Measurements from ENCODE around the gene RABGAP1.

The RABGAP1 gene

GRCh38 chr9:123061216-123061615 is 120.4 kb downstream of the RABGAP1 start:
- no peaks in the 10 kb centered on the region for H3K9me3 ChIP-seq (ENCODE audit: control insufficient read depth, insufficient read depth, low read depth, low read length)
- CTCF ChIA-PET, result interaction anchor here (0.6 kb wide), 1 partner anchor 52 kb away, joined by 3 read pairs; no protein-coding TSS in a partner anchor
- H3K36me3 ChIP-seq (ENCODE audit: control insufficient read depth in 2 of 2, insufficient read depth in 1 of 2, low read length in 2 of 2), result peaks cover 3 to 21% of the 10 kb centered on the region in 2 experiments

More at GRCh38 chr9:123061216-123061615, 120.4 kb downstream of the RABGAP1 start:
- Histone ChIP-seq H3K27ac (ENCODE audit: extremely low read depth, low read depth, low read length) (no peak overlapping the region), H3K4me3 (ENCODE audit: low read depth, low read length) (no peak overlapping the region), H3K4me1 (ENCODE audit: control insufficient read depth, insufficient read depth, low read length) (no peaks in the 10 kb centered on the region)
- POLR2A ChIA-PET, result no interaction called here
- TF ChIP-seq PRDM10 (tag by site-specific recombination; IDR thresholded peaks at IDR 0.05) (no peak), ZBTB10 (tag by site-specific recombination; IDR thresholded peaks at IDR 0.05) (no peak), ZNF26 (tag by site-specific recombination; IDR thresholded peaks at IDR 0.05) (no peak), ZBTB21 (tag by site-specific recombination; IDR thresholded peaks at IDR 0.05) (no peak), ZNF518A (tag by site-specific recombination; conservative IDR thresholded peaks at IDR 0.05; ENCODE audit: low read depth) (no peak), ZSCAN4 (tag by site-specific recombination; IDR thresholded peaks at IDR 0.05) (no peak), ZNF184 (tag by site-specific recombination; IDR thresholded peaks at IDR 0.05) (no peak), SP2 (tag by site-specific recombination; IDR thresholded peaks at IDR 0.05) (no peak), ZNF707 (tag by site-specific recombination; IDR thresholded peaks at IDR 0.05) (no peak), ZNF600 (tag by site-specific recombination; IDR thresholded peaks at IDR 0.05) (no peak), ZEB2 (tag by site-specific recombination; IDR thresholded peaks at IDR 0.05) (no peak)

Measured in HEK293 (cell line).